OCI-LY1 (cell line): ENCODE results near the gene CRIM1.

Experiments
- H2AFZ ChIP-seq: fragments of 200-600 bp; sonication (generic), shearing (Covaris generic); 2 replicates; pipeline ENCODE4 v1.6.0; 2014; ENCODE audit warnings: antibody characterized with exemption, mild to moderate bottlenecking, low read length
- H3F3A ChIP-seq: fragments of 200-600 bp; sonication (generic), shearing (Covaris generic); 2 replicates; pipeline ENCODE4 v1.6.0; 2014; ENCODE audit warnings: mild to moderate bottlenecking, antibody characterized with exemption, low read length, moderate library complexity; ENCODE audit not compliant: insufficient read depth
- H3K27ac ChIP-seq: fragments of 200-600 bp; sonication (generic); 2 replicates; pipeline ENCODE4 v1.5.1; 2014; ENCODE audit warnings: low read length, mixed run types, mild to moderate bottlenecking, low read depth; ENCODE audit not compliant: poor library complexity, severe bottlenecking
- H3K27me3 ChIP-seq: fragments of 200-600 bp; sonication (generic); 2 replicates; pipeline ENCODE4 v1.6.0; 2014; ENCODE audit warnings: antibody characterized with exemption, mild to moderate bottlenecking, low read length, moderate library complexity; ENCODE audit not compliant: insufficient read depth
- H3K36me3 ChIP-seq: fragments of 200-600 bp; sonication (generic); 2 replicates; pipeline ENCODE4 v1.6.1; 2014; ENCODE audit warnings: mild to moderate bottlenecking, antibody characterized with exemption, low read length, moderate library complexity, mixed read lengths; ENCODE audit not compliant: insufficient read depth
- H3K4me1 ChIP-seq: fragments of 200-600 bp; sonication (generic); 2 replicates; pipeline ENCODE4 v1.5.1; 2014; ENCODE audit warnings: mild to moderate bottlenecking, low read length, moderate library complexity; ENCODE audit not compliant: insufficient read depth, severe bottlenecking
- H3K4me2 ChIP-seq: fragments of 200-600 bp; sonication (generic), shearing (Covaris generic); 2 replicates; pipeline ENCODE4 v1.6.1; 2014; ENCODE audit warnings: low read length
- H3K4me3 ChIP-seq: fragments of 200-600 bp; sonication (generic); 2 replicates; pipeline ENCODE4 v1.5.1; 2014; ENCODE audit warnings: low read length, low read depth, mild to moderate bottlenecking, mixed read lengths; ENCODE audit not compliant: poor library complexity, severe bottlenecking
- H3K79me2 ChIP-seq: fragments of 200-600 bp; shearing (Covaris generic); 2 replicates; pipeline ENCODE4 v1.6.1; 2016; ENCODE audit warnings: mixed run types, low read length, mixed read lengths; ENCODE audit not compliant: insufficient read depth
- H3K9ac ChIP-seq: fragments of 200-600 bp; sonication (generic), shearing (Covaris generic); 2 replicates; pipeline ENCODE4 v1.6.1; 2014; ENCODE audit warnings: mild to moderate bottlenecking, low read length, mixed read lengths
- H3K9me2 ChIP-seq: fragments of 200-600 bp; sonication (generic), shearing (Covaris generic); 2 replicates; pipeline ENCODE4 v1.6.1; 2014; ENCODE audit warnings: low read depth, mild to moderate bottlenecking, low read length, mixed read lengths
- H3K9me3 ChIP-seq: fragments of 200-600 bp; shearing (Covaris generic); 2 replicates; pipeline ENCODE4 v1.6.1; 2014; ENCODE audit warnings: low read length, mixed read lengths
- H4K20me1 ChIP-seq: fragments of 200-600 bp; sonication (generic), shearing (Covaris generic); 2 replicates; pipeline ENCODE4 v1.6.0; 2016; ENCODE audit warnings: mild to moderate bottlenecking, low read length; ENCODE audit not compliant: insufficient read depth
- CTCF ChIP-seq: fragments of 200-600 bp; sonication (generic), shearing (Covaris generic); IDR thresholded peaks from 2 replicates; pipeline ENCODE4 v1.5.1; 2017; ENCODE audit warnings: mild to moderate bottlenecking, antibody characterized with exemption, low read length, moderate library complexity, mixed read lengths
- EZH2 ChIP-seq: fragments of 200-600 bp; sonication (generic), shearing (Covaris generic); IDR thresholded peaks from 2 replicates; pipeline ENCODE4 v1.8.0; 2017; ENCODE audit warnings: borderline replicate concordance, mixed run types, mild to moderate bottlenecking, antibody characterized with exemption, low read length, moderate library complexity, mixed read lengths

The CRIM1 gene

DNA sequence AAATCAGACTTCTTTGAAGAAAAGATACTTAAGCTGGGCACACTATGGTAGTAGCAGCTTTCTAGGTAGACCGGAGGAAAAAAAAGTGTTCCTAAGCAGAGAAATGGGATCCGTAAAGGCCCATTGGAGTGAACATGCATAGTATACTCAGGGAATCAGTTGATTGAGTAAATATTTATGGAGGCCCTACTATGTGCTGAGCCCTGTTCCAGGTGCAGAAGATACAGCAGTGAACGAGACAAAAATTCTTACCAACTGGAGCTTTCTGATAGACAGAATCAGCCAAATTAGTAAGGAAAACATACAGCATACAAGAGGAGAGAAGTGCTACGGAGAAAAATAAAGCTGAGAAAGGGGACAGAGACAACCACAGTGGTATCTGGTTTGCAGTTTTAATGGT lies 28.1 kb downstream of the CRIM1 start:
- H3K27ac ChIP-seq, result no peak overlapping the region
- H3K27me3 ChIP-seq, result no peaks in the 10 kb centered on the region
- no peaks in the 10 kb centered on the region for H3K36me3 ChIP-seq
- H4K20me1 ChIP-seq, result no peaks in the 10 kb centered on the region
- H3K79me2 ChIP-seq, result no peaks in the 10 kb centered on the region
- no peaks in the 10 kb centered on the region for H3K9me3 ChIP-seq
- no peaks in the 10 kb centered on the region for H3K9me2 ChIP-seq
- H3K9ac ChIP-seq, result no peak overlapping the region
- no peak overlapping the region for H2AFZ ChIP-seq
- H3K4me1 ChIP-seq, result no peaks in the 10 kb centered on the region
- H3K4me3 ChIP-seq, result no peak overlapping the region
- TF ChIP-seq EZH2 (no peak), CTCF (no peak)
- H3K4me2 ChIP-seq, result no peak overlapping the region
- H3F3A ChIP-seq, result no peaks in the 10 kb centered on the region

GRCh38 chr2:36384454-36384853 lies 28.9 kb downstream of the CRIM1 start:
- Histone ChIP-seq H3K9ac (no peak overlapping the region), H3F3A (no peaks in the 10 kb centered on the region), H3K9me2 (no peaks in the 10 kb centered on the region), H3K27ac (no peak overlapping the region), H3K9me3 (no peaks in the 10 kb centered on the region), H3K36me3 (no peaks in the 10 kb centered on the region), H2AFZ (no peak overlapping the region), H3K4me2 (no peak overlapping the region), H3K4me1 (no peaks in the 10 kb centered on the region), H3K4me3 (no peak overlapping the region), H4K20me1 (no peaks in the 10 kb centered on the region), H3K79me2 (no peaks in the 10 kb centered on the region), H3K27me3 (no peaks in the 10 kb centered on the region)
- TF ChIP-seq EZH2 (no peak), CTCF (no peak)

GRCh38 chr2:36385603-36386002 lies 30.0 kb downstream of the CRIM1 start:
- H3K27ac ChIP-seq, result no peak overlapping the region
- no peak overlapping the region for H3K4me2 ChIP-seq
- no peaks in the 10 kb centered on the region for H3K27me3 ChIP-seq
- no peaks in the 10 kb centered on the region for H3K79me2 ChIP-seq
- H3K4me3 ChIP-seq, result no peak overlapping the region
- H3K9me3 ChIP-seq, result no peaks in the 10 kb centered on the region
- H3K36me3 ChIP-seq, result no peaks in the 10 kb centered on the region
- H3K9ac ChIP-seq, result no peak overlapping the region
- no peaks in the 10 kb centered on the region for H3K9me2 ChIP-seq
- no peaks in the 10 kb centered on the region for H3K4me1 ChIP-seq
- no peaks in the 10 kb centered on the region for H4K20me1 ChIP-seq
- no peak overlapping the region for H2AFZ ChIP-seq
- no peak for TF ChIP-seq CTCF
- no peak for TF ChIP-seq EZH2
- H3F3A ChIP-seq, result no peaks in the 10 kb centered on the region
